HEK293 (cell line): ENCODE results near the gene EEF2K.

ENCODE experiments used
- CTCF ChIA-PET: fragments of 350-600 bp; formaldehyde crosslinking; extraction: SDS; loops from one replicate; lab custom pipeline; 2021; ENCODE audit warnings: antibody characterized with exemption; lab: Yijun Ruan, JAX
- POLR2A ChIA-PET: fragments of 300-600 bp; formaldehyde crosslinking; extraction: SDS; loops from one replicate; lab custom pipeline; 2020; ENCODE audit warnings: antibody characterized with exemption, inconsistent platforms; lab: Yijun Ruan, JAX
- H3K27ac ChIP-seq: fragments of 200-500 bp; sonication (Bioruptor generic); 2 replicates; pipeline ENCODE4 v1.5.1; 2014; ENCODE audit warnings: low read depth, low read length, control low read depth, inconsistent platforms; ENCODE audit errors: extremely low read depth
- H3K36me3 ChIP-seq, 2 experiments: fragments of 200-500 bp in 1 of 2; sonication (Bioruptor generic) in 1 of 2; 1 replicate in 1 of 2; 2 replicates in 1 of 2; pipeline ENCODE4 v1.5.1; 2014 to 2017; ENCODE audit warnings: inconsistent platforms in 2 of 2, low read length in 2 of 2; ENCODE audit not compliant: control insufficient read depth in 2 of 2, insufficient read depth in 1 of 2
- H3K4me1 ChIP-seq: fragments of 200-500 bp; sonication (Bioruptor generic); 2 replicates; pipeline ENCODE4 v1.5.1; 2014; ENCODE audit warnings: mild to moderate bottlenecking, low read length, inconsistent platforms; ENCODE audit not compliant: control insufficient read depth, insufficient read depth
- H3K4me3 ChIP-seq: 2 replicates; pipeline ENCODE4 v1.5.1; 2011; ENCODE audit warnings: low read depth, mild to moderate bottlenecking, control low read depth, low read length, moderate library complexity
- H3K9me3 ChIP-seq: fragments of 200-500 bp; sonication (Bioruptor generic); 2 replicates; pipeline ENCODE4 v1.5.1; 2014; ENCODE audit warnings: low read depth, low read length, inconsistent platforms; ENCODE audit not compliant: control insufficient read depth, insufficient read depth
- BCL11B ChIP-seq: fragments of 450-650 bp; formaldehyde crosslinking; IDR thresholded peaks from 2 replicates; pipeline ENCODE4 v1.5.1; 2016; ENCODE audit warnings: low read depth, missing biosample characterization, missing genetic modification characterization
- GLIS2 ChIP-seq: fragments of 450-650 bp; formaldehyde crosslinking; IDR thresholded peaks from 2 replicates; pipeline ENCODE4 v1.5.1; 2016; ENCODE audit warnings: missing biosample characterization, missing genetic modification characterization
- HOXA7 ChIP-seq: sonication (generic); formaldehyde crosslinking; IDR thresholded peaks from 2 replicates; pipeline ENCODE4 v1.8.1; 2022; ENCODE audit warnings: missing genetic modification reagents, borderline replicate concordance
- KLF7 ChIP-seq: fragments of 450-650 bp; formaldehyde crosslinking; IDR thresholded peaks from 2 replicates; pipeline ENCODE4 v1.5.1; 2016; ENCODE audit warnings: missing biosample characterization, missing genetic modification characterization, borderline replicate concordance
- MYNN ChIP-seq: fragments of 450-650 bp; formaldehyde crosslinking; IDR thresholded peaks from 2 replicates; pipeline ENCODE4 v1.5.1; 2016; ENCODE audit warnings: missing biosample characterization, missing genetic modification characterization, borderline replicate concordance
- PRDM2 ChIP-seq: fragments of 450-650 bp; formaldehyde crosslinking; IDR thresholded peaks from 2 replicates; pipeline ENCODE4 v1.5.1; 2016; ENCODE audit warnings: missing biosample characterization, missing genetic modification characterization, borderline replicate concordance
- SP7 ChIP-seq: fragments of 450-650 bp; formaldehyde crosslinking; IDR thresholded peaks from 2 replicates; pipeline ENCODE4 v1.5.1; 2016; ENCODE audit warnings: missing biosample characterization, missing genetic modification characterization
- ZBTB17 ChIP-seq: fragments of 450-650 bp; formaldehyde crosslinking; IDR thresholded peaks from 2 replicates; pipeline ENCODE4 v1.5.1; 2016; ENCODE audit warnings: missing biosample characterization, missing genetic modification characterization
- ZBTB7A ChIP-seq: fragments of 450-650 bp; formaldehyde crosslinking; IDR thresholded peaks from 2 replicates; pipeline ENCODE4 v1.5.1; 2016; ENCODE audit warnings: low read depth, missing biosample characterization, missing genetic modification characterization
- ZNF140 ChIP-seq: fragments of 450-650 bp; formaldehyde crosslinking; IDR thresholded peaks from 2 replicates; pipeline ENCODE4 v1.5.1; 2016; ENCODE audit warnings: missing biosample characterization, missing genetic modification characterization
- ZNF2 ChIP-seq: fragments of 450-650 bp; formaldehyde crosslinking; IDR thresholded peaks from 2 replicates; pipeline ENCODE4 v1.5.1; 2016; ENCODE audit warnings: missing biosample characterization, missing genetic modification characterization
- ZNF280D ChIP-seq: fragments of 450-650 bp; formaldehyde crosslinking; IDR thresholded peaks from 2 replicates; pipeline ENCODE4 v1.5.1; 2016; ENCODE audit warnings: missing biosample characterization, missing genetic modification characterization
- ZNF341 ChIP-seq: fragments of 450-650 bp; formaldehyde crosslinking; IDR thresholded peaks from 2 replicates; pipeline ENCODE4; 2016; ENCODE audit warnings: low read depth, missing biosample characterization, missing genetic modification characterization
- ZNF558 ChIP-seq: fragments of 450-650 bp; formaldehyde crosslinking; IDR thresholded peaks from 2 replicates; pipeline ENCODE4 v1.5.1; 2016; ENCODE audit warnings: missing biosample characterization, missing genetic modification characterization
- ZNF571 ChIP-seq: fragments of 450-650 bp; formaldehyde crosslinking; IDR thresholded peaks from 2 replicates; pipeline ENCODE4 v1.5.0; 2017; ENCODE audit warnings: missing biosample characterization, missing genetic modification characterization
- ZNF704 ChIP-seq: fragments of 450-650 bp; formaldehyde crosslinking; IDR thresholded peaks from 2 replicates; pipeline ENCODE4 v1.5.1; 2016; ENCODE audit warnings: missing biosample characterization, missing genetic modification characterization
- ZNF768 ChIP-seq: fragments of 450-650 bp; formaldehyde crosslinking; IDR thresholded peaks from 2 replicates; pipeline ENCODE4 v1.5.1; 2018; ENCODE audit warnings: missing biosample characterization, mild to moderate bottlenecking, missing genetic modification characterization
- TF ChIP-seq, protein P1 (sequence below): fragments of 450-650 bp; formaldehyde crosslinking; IDR thresholded peaks from 2 replicates; pipeline ENCODE4 v1.5.1; 2017; ENCODE audit warnings: missing biosample characterization, missing genetic modification characterization

EEF2K gene

DNA sequence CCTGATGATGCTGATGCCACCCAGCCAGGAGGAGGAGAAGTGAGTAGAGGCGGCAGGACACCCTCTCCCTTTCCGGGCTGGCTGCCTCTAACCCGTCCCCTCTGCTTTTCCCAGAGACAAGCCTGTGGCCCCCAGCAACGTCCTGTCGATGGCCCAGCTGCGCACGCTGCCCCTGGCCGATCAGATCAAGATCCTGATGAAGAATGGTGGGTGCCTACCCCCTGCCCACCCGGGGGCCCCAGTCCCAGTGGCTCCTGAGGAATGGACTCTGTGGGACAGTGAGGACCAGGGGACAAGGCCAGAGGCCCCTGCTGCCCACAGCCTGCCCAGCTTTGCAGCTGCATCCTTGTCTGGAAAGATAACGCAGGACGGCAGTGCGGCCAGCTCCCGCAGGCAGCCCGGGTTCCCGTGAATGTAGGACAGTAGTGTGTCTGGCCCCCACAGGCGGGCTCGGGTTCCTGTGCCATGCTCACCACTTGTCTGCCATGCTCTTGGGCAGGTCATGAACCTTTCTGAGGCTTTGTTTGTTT, 111.0 kb downstream of the EEF2K start:
- ChIA-PET POLR2A (no interaction called here), CTCF (interaction anchor here (0.6 to 0.8 kb wide), 2 partner anchors 9 to 1157 kb away, joined by 3 read pairs; no protein-coding TSS in a partner anchor)
- no peaks in the 10 kb centered on the region for H3K9me3 ChIP-seq
- H3K27ac ChIP-seq, result no peak overlapping the region
- no peak overlapping the region for H3K4me3 ChIP-seq
- TF ChIP-seq ZNF341 (tag by site-specific recombination), result no peak
- TF ChIP-seq ZNF280D (tag by site-specific recombination), result no peak
- no peak for TF ChIP-seq ZBTB7A (tag by site-specific recombination)
- TF ChIP-seq ZNF768 (tag by site-specific recombination), result no peak
- TF ChIP-seq ZNF704, result no peak
- no peak for TF ChIP-seq SP7 (tag by site-specific recombination)
- no peak for TF ChIP-seq ZNF2
- TF ChIP-seq ZNF571 (tag by site-specific recombination), result no peak
- TF ChIP-seq, protein P1, sequence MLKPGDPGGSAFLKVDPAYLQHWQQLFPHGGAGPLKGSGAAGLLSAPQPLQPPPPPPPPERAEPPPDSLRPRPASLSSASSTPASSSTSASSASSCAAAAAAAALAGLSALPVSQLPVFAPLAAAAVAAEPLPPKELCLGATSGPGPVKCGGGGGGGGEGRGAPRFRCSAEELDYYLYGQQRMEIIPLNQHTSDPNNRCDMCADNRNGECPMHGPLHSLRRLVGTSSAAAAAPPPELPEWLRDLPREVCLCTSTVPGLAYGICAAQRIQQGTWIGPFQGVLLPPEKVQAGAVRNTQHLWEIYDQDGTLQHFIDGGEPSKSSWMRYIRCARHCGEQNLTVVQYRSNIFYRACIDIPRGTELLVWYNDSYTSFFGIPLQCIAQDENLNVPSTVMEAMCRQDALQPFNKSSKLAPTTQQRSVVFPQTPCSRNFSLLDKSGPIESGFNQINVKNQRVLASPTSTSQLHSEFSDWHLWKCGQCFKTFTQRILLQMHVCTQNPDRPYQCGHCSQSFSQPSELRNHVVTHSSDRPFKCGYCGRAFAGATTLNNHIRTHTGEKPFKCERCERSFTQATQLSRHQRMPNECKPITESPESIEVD (tag by site-specific recombination), result no peak
- TF ChIP-seq BCL11B, result no peak
- TF ChIP-seq ZNF140 (tag by site-specific recombination), result no peak
- no peak for TF ChIP-seq KLF7
- TF ChIP-seq MYNN (tag by site-specific recombination), result no peak
- no peak for TF ChIP-seq ZNF558 (tag by site-specific recombination)
- no peak for TF ChIP-seq GLIS2 (tag by site-specific recombination)
- TF ChIP-seq ZBTB17 (tag by site-specific recombination), result no peak
- no peak for TF ChIP-seq PRDM2 (tag by site-specific recombination)
- TF ChIP-seq HOXA7 (CRISPR knock-in tag), result no peak
- peaks cover 13 to 90% of the 10 kb centered on the region in 2 experiments; a peak in 2 of 3 replicates for H3K36me3 ChIP-seq
- H3K4me1 ChIP-seq, result no peaks in the 10 kb centered on the region
